LNCaP clone FGC (cell line): ENCODE measurements around the gene EXOC6B.

Experiments
- DNase-seq: peaks from one replicate; pipeline ENCODE4 v3.0.0-alpha.2; 2011; ENCODE audit warnings: low read depth
- H3K4me3 ChIP-seq: 2 replicates; pipeline ENCODE4 v1.5.1; 2011; ENCODE audit warnings: mild to moderate bottlenecking, low read depth, low read length, control low read depth
- CTCF ChIP-seq: IDR thresholded peaks from 2 replicates; pipeline ENCODE4 v1.5.1; 2012; ENCODE audit warnings: mild to moderate bottlenecking; ENCODE audit not compliant: control insufficient read depth, insufficient read depth; ENCODE audit errors: extremely low read depth

EXOC6B gene

GRCh38 chr2:72132981-72133720 lies 692.7 kb downstream of the EXOC6B start:
- TF ChIP-seq CTCF: no peak
- no peak for DNase-seq
- no peak overlapping the region for H3K4me3 ChIP-seq

GRCh38 chr2:72131916-72132841 lies 693.7 kb downstream of the EXOC6B start:
- no peak for DNase-seq
- no peak for TF ChIP-seq CTCF

DNA sequence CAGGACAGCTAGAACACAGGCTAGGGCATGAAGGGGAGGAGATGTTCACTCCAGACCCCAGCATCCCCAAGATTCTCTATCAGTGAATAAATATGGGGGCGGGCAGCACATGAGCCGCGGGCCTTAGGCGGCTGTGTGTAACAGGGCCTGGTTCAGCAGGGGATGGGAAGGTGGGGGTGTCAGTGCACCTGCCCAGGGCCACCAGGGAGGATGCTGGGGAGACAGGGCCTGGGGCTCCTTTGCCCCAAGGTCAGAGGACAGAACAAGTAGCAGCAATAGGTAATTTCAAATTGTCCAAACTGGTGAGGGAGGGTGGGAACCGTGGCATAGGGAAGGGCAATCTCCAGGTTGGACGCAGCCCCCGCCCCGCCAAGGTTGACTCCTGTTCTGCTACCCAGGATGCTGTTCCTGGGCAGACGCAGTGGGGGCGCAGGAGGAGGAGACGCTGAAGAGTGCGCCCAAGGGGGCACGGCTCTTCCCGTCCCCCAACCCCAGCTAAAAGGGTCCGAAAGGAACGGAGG lies 694.4 kb downstream of the EXOC6B start:
- H3K4me3 ChIP-seq: no peak overlapping the region
- no peak for TF ChIP-seq CTCF
- no peak for DNase-seq

More at GRCh38 chr2:72131916-72132841, 693.7 kb downstream of the EXOC6B start:
- H3K4me3 ChIP-seq: no peak overlapping the region

GRCh38 chr2:72130659-72131360 lies 695.0 kb downstream of the EXOC6B start:
- TF ChIP-seq CTCF: no peak
- H3K4me3 ChIP-seq: no peak overlapping the region
- no peak for DNase-seq

- H3K4me3 ChIP-seq: no peak overlapping the region
- no peak for TF ChIP-seq CTCF
- DNase-seq: no peak
Measured at GRCh38 chr2:72129681-72130340, 696.0 kb downstream of the EXOC6B start.

DNA sequence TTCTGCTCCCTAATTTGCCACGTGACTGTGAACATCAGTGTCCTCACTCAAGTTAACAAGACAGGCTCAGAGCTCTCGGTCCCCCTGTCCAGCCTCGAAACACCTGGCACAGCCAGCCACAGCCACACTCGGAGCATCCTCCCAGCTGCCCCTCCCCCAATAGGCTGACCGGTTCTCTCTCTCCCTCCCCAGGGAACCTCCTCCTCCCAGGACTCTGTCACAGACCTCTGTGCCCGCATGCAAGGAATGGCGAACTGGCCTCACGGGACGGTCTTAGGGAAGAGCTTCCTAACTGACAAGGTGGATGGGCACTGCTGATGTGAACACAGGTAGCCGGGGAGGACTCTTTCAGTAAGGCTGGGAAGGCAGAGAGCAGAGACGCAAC lies 697.0 kb downstream of the EXOC6B start:
- TF ChIP-seq CTCF: no peak
- no peak for DNase-seq
- no peak overlapping the region for H3K4me3 ChIP-seq
